Posterior vena cava (tissue), 2 donors: ENCODE data around the gene SLC11A1. TPM values are rescaled to one million over a fixed set of nuclear protein-coding genes. Genes with fewer than 3 reads are reported as not detected.
A peak's percentile ranks its signal among the peaks of the same experiment; 100 is the strongest.

Source experiments
- DNase-seq: peaks from one replicate; pipeline ENCODE4 v3.0.0-alpha.2; 2020; ENCODE audit warnings: low spot score
- intact Hi-C, 2 donors: fragments of 100-400 bp; cut with DNase I; formaldehyde crosslinking; loops; one replicate each; pipeline versions ENCODE4 v1.14.1 to v1.14.2; 2022 to 2023
- total RNA-seq, 2 donors: library from RNA; stranded (reverse); fragmentation: NEBNext Ultra II Directional; extraction: Animal tissue kit (Norgen Biotek cat#: 25700); gene quantifications; one replicate each; pipeline ENCODE4 v1.2.1, GENCODE V29; 2021
- donor health status: DM: yes; HTN: yes; CAD: no.
- donor health status: DM: yes; HTN: yes; CAD: no.

The SLC11A1 gene
- total RNA-seq, 2 donors from 2014 or later: 28.8 to 77.1 TPM

DNA sequence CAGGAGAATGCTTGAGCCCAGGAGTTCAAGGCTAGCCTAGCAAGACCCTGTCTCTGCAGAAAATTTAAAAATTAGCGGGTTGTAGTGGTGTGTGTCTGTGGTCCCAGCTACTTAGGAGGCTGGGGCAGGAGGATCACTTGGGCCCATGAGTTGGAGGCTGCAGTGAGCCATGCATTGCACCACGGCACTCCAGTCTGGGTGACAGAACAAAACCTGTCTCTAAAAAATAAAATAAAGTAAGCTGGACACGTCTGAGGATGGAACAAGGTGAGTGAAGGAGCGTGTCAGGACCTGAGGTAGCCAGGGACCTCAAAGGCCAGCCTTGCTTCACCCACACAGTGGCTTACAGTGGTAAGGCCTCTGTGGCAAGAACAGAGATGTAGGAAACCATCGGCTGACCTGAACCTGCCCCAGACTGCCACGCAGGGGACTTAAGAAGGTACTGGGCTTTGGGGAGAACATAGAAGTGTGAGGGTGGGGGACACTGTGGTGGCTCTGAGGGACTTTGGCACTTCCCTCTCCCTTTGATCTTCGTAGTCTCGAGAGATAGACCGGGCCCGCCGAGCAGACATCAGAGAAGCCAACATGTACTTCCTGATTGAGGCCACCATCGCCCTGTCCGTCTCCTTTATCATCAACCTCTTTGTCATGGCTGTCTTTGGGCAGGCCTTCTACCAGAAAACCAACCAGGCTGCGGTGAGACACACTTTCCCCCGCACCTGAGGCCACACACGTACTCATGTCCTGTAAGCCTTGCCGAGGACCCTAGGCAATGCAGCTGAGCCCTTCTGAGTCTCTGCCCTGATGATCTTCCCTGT is 7.5 kb downstream of the SLC11A1 start:
- DNase-seq: no peak
- intact Hi-C loops: loop anchor here in 1 of 2 donors (10.0 kb wide), 1 partner anchor 95 kb away; the partner anchor contains the start of gene TMBIM1

DNA sequence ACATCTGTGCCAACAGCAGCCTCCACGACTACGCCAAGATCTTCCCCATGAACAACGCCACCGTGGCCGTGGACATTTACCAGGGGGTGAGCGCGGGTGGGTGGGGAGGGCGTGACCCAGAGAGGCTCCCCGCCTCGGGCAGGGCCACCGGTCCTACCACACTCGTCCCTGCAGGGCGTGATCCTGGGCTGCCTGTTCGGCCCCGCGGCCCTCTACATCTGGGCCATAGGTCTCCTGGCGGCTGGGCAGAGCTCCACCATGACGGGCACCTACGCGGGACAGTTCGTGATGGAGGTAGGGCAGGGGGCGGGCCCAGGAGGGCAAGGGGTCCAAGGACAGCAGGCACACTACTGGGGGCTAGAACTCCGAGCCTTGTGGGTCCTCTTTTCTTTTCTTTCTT is 9.1 kb downstream of the SLC11A1 start:
- DNase-seq: no peak
- intact Hi-C loops: loop anchor here in 1 of 2 donors (10.0 kb wide), 1 partner anchor 96 kb away; the partner anchor contains the start of gene TMBIM1

DNA sequence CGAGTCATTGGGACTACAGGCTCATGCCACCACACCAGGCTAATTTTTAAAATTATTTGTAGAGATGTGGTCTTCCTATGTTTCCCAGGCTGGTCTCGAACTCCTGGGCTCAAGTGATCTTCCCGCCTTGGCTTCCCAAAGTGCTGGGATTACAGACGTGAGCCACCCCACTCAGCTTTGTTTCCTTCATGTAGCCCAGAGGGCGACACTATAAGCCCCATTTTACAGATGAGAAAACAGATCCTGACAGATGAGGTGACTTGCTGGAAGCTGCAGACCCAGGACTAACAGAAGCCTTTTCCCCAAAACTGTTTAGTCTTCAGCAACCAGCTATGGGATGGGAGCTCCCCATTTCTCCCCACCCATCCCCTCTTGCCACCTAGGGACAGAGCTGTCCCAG is 10.4 kb downstream of the SLC11A1 start:
- no peak for DNase-seq
- intact Hi-C loops: loop anchor here in 1 of 2 donors (10.0 kb wide), 1 partner anchor 98 kb away; the partner anchor contains the start of gene TMBIM1

DNA sequence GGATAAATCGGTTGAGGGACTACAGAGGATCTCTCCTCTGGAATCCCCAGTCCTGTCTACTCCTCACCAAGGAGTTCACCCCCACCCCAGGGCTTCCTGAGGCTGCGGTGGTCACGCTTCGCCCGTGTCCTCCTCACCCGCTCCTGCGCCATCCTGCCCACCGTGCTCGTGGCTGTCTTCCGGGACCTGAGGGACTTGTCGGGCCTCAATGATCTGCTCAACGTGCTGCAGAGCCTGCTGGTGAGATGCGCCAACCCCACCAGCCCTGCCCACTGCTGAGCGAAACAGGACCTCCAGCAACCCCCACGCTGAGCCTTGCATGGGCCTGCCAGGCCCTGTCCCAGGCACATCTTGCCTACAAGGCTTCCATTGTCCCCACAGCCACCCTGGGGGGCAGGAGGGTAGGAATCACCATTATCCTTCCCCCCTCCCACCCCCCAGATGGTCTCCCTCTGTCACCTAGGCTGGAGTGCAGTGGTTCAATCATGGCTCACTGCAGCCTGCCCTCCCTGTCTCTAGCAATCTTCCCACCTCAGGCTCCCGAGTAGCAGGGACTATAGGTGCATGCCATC is 10.9 kb downstream of the SLC11A1 start:
- intact Hi-C loops: loop anchor here in 1 of 2 donors (10.0 kb wide), 1 partner anchor 98 kb away; the partner anchor contains the start of gene TMBIM1

DNA sequence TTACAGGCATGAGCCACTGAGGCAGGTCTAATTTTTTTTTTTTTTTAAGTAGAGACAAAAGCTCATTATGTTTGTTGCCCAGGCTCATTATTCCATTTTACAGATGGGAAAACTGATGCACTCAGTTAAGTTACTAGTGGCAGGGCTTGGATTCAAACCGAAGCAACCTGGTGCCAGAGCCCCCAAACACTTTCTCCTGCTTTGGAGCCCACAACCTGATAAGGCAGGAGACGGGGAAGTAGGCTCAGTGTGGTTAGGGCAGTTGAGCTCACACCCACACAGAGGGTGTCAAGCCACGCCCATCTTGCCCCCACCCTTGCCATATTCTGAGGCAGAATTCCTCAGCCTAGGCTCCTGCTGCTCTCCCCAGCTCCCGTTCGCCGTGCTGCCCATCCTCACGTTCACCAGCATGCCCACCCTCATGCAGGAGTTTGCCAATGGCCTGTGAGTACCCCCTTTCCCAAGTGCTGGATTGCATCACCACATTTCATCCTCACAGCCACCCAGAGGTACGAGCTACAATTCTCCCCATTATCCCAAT is 11.7 kb downstream of the SLC11A1 start:
- intact Hi-C loops: loop anchor here in 1 of 2 donors (10.0 kb wide), 1 partner anchor 99 kb away; the partner anchor contains the start of gene TMBIM1
- no peak for DNase-seq

More for the DNA sequence above, 10.9 kb downstream of the SLC11A1 start:
- no peak for DNase-seq

DNA sequence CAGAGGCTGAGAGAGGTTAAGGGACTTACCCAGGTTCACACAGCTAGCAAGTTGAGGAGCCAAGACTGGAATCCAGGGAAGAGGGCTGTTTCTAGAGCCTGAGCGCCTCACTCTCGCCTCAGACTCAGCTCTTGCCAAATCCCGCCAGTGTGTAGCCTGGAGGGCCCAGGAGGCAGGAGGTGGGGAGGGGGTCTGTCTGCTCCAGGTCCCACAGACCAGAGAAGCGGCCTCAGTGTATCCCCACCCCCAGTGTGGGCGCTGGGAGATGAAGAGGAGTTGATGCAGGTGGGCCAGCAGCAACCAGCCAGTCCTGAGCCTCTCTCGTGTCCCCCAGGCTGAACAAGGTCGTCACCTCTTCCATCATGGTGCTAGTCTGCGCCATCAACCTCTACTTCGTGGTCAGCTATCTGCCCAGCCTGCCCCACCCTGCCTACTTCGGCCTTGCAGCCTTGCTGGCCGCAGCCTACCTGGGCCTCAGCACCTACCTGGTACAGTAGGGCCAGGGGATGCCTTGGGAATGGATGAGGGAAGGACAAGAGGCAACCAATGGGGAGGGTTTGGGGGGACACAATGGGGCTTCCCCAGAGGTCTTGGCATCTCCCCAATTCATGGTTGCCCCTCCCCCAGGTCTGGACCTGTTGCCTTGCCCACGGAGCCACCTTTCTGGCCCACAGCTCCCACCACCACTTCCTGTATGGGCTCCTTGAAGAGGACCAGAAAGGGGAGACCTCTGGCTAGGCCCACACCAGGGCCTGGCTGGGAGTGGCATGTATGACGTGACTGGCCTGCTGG is 12.4 kb downstream of the SLC11A1 start:
- DNase-seq: no peak

DNA sequence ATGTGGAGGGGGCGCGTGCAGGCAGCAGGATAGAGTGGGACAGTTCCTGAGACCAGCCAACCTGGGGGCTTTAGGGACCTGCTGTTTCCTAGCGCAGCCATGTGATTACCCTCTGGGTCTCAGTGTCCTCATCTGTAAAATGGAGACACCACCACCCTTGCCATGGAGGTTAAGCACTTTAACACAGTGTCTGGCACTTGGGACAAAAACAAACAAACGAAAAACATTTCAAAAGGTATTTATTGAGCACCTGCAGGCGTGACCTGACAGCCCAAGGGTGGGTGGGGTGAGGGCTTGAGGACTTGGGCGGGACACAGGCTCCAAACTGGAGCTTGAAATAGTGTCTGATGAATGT is 13.0 kb downstream of the SLC11A1 start:
- intact Hi-C loops: loop anchor here (5.0 to 10.0 kb wide), 3 partner anchors 100 to 123 kb away; partner anchors contain the start of genes TMBIM1 (in 2 of the 2), AAMP (in 1 of the 2) and PNKD (in 1 of the 2)
- DNase-seq: no peak

More for the DNA sequence above, 12.4 kb downstream of the SLC11A1 start:
- intact Hi-C loops: loop anchor here (5.0 to 10.0 kb wide), 3 partner anchors 100 to 122 kb away; partner anchors contain the start of genes TMBIM1 (in 2 of the 2), AAMP (in 1 of the 2) and PNKD (in 1 of the 2)

DNA sequence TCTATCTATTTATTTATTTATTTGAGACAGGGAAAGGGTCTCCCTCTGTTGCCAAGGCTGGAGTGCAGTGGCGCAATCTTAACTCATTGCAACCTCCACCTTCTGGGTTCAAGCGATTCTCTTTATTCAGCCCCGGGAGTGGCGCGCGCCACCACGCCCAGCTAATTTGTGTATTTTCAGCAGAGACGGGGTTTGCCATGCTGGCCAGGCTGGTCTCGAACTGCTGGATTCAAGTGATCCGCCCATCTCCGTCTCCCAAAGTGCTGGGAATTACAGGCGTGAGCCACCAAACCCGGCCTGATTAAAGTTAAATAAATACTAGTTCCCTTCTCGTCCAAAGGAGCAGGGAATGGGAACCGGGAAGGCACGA is 13.4 kb downstream of the SLC11A1 start:
- intact Hi-C loops: loop anchor here (5.0 to 10.0 kb wide), 3 partner anchors 101 to 123 kb away; partner anchors contain the start of genes TMBIM1 (in 2 of the 2), AAMP (in 1 of the 2) and PNKD (in 1 of the 2)
- DNase-seq: no peak

DNA sequence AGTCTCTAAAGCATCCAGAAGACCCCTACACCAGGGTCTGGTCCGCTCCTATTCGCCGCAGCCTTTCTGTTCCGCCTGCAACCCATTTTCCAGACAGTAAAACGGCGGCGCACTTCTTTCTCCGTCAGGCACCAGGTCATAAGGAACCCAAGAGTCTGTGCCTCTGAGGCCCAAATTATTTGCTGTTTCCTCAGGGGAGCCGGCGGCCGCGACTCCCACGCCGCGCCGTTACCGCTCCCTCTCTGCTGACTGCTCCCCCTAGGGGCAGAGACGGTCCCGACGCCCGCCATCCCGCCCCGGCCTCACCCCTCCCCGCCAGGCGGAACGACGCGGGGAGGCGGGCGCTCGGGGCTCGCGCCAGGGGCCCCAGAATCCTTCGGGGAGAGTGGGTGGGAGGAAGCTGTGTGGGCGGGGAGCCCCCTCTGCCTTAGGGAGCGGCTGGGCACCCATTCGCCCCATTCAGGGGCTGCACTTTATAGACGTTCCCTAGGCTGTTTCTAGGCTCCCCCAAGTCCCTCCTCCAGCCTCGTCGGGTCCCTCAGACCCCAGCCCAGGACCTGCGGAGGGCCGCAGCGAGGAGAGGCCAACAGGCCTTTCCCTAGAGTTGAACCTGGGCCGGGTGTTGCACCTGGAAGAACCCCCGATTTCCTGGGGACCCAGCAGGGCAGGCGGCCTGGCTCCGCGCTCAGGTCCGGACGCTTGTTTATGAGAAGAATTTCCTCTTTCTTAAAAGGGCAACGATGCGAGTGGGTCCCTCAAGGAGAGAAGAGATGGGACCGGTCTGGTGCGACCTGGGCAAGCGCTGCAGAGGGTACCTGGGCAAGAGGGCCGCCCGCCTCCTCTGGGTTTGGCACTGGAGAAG is 14.0 kb downstream of the SLC11A1 start:
- intact Hi-C loops: loop anchor here (5.0 to 10.0 kb wide), 3 partner anchors 101 to 124 kb away; partner anchors contain the start of genes TMBIM1 (in 2 of the 2), AAMP (in 1 of the 2) and PNKD (in 1 of the 2)
- peak; percentile 98 for DNase-seq

DNA sequence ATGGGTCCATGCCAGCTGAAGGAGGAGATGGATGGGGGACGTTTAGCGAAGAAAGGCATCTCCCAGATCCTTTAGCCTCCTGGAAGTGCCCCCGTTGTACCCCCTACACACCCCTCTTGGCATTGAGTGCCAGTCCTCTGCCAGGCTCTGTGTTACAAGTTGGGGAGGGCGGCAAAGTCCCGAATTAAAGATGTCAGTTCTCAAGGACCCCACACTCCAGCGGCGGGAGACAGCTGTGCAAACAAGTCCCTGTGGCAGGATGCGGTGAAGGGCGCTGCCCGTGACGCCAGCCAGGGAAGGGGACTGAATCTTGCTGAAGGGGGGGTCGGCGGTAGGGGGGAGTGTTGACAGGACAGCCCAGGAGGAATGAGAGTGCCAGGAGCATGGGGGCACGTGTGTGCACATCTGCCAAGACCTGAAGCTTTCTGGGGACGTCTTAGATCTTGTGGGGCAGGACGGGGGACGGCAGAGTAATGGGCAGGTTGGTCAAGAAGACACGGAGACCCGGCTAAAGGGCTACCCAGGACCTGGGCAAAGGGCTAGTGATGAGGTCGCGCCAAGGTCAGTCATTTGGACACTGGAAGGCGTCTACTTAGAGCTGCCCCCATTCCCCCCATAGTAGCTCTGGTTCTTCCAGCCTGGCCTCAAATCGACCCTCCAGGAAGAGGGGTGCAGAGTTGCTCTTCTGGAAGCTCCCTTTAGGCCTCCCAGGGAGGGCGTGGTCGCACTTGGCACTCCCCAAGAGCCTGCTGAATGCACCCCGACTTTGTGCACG is 14.8 kb downstream of the SLC11A1 start:
- DNase-seq: peak; percentile 94
- intact Hi-C loops: loop anchor here (5.0 to 10.0 kb wide), 3 partner anchors 102 to 125 kb away; partner anchors contain the start of genes TMBIM1 (in 2 of the 2), AAMP (in 1 of the 2) and PNKD (in 1 of the 2)

DNA sequence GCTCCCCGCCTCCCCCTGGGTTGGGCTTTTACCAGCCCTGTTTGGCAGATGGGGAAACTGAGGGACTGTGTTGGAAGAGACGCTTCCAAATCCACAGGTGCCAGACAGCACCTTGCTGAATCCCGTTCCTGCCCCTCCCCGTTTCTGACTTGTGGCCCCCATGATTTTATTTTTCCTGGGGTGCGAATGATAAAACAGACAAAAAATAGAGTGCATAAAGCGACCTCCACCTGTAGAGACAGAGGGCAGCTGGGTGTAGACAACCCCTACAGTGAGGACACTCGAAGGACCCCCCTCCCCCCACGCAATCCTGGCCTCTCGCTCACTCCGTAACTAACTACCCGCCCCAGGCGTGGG is 15.4 kb downstream of the SLC11A1 start:
- no peak for DNase-seq

DNA sequence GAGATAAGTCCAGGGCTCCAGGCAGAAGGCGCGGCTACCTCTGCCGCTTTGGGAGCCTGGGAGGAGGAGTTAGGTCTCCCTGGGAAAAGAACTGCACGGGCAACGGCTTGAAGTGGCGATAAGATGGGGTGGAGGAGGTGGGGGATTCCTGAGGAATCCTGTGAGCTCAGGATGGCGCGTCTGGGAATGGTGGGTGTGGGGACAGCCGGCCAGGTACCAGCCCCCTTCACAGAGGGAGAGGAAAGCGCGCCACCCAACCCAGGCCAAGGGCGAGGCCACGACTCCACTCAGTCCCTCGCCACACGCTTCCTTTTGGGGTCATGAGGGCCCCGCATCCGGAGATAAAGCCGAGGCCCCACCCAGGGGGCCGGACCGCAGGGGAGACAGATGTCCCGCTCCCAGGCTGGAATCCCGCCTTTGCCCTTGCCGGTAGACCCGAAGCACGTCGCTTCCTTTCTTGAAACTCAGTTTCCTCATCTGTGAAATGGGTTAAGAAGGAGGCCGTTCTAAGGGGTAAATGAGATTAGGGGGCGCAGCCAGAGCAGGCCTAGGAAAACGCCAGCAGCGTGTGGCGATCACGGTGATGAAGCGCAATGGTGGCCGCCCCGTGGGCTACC is 15.9 kb downstream of the SLC11A1 start:
- intact Hi-C loops: loop anchor here (5.0 to 10.0 kb wide), 3 partner anchors 103 to 126 kb away; partner anchors contain the start of genes TMBIM1 (in 2 of the 2), AAMP (in 1 of the 2) and PNKD (in 1 of the 2)

More for the DNA sequence above, 15.4 kb downstream of the SLC11A1 start:
- intact Hi-C loops: loop anchor here (5.0 to 10.0 kb wide), 3 partner anchors 103 to 125 kb away; partner anchors contain the start of genes TMBIM1 (in 2 of the 2), AAMP (in 1 of the 2) and PNKD (in 1 of the 2)

DNA sequence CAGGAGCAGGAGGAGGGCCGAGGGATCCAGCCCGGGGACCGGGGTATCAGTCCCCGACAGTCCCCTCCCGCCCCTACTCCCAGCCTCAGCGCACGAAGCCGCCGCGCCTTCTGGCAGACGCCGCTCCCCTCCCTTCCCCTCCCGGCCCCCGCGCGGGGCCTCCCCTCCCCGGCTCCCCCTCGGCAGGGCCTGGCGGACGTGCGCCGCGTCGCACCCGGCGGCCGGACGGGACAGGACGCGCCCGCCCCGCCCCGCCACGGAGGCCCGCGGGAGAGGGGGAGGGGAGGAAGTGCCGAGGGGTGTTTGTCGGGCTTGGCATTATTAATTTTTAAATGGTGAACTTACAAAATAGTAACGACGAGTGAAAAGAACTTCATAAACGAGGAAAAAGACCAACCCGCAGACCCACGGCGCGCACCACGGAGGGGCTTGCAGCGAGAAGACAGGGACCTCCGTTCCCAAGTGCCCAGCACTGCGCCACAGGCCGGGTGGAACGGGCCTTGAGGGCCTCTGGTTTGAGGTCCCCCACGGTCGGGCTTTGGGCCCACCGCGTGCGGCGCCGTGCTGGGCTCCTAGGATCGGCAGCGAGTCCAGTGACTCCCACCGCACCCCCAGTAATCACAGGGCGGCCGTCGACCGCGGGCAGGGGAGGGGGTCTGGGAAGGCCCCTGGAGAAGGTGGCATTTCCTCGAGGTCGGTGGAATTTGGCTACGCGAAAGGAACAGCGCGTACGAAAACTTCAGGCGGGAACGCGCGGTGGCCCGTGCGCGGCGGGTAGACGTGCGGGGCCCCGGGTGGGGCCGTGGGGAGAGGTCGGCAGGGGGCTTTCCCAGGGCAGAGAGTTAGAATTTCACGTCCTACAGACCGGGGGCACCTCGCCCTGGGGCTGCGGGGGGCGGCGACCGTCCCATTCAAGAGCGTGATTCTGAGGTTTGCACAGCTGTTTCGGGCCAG is 16.6 kb downstream of the SLC11A1 start:
- intact Hi-C loops: loop anchor here (5.0 to 10.0 kb wide), 3 partner anchors 104 to 126 kb away; partner anchors contain the start of genes TMBIM1 (in 2 of the 2), AAMP (in 1 of the 2) and PNKD (in 1 of the 2)
- DNase-seq: peak; percentile 97

More for the DNA sequence above, 15.9 kb downstream of the SLC11A1 start:
- DNase-seq: peak; percentile 95

DNA sequence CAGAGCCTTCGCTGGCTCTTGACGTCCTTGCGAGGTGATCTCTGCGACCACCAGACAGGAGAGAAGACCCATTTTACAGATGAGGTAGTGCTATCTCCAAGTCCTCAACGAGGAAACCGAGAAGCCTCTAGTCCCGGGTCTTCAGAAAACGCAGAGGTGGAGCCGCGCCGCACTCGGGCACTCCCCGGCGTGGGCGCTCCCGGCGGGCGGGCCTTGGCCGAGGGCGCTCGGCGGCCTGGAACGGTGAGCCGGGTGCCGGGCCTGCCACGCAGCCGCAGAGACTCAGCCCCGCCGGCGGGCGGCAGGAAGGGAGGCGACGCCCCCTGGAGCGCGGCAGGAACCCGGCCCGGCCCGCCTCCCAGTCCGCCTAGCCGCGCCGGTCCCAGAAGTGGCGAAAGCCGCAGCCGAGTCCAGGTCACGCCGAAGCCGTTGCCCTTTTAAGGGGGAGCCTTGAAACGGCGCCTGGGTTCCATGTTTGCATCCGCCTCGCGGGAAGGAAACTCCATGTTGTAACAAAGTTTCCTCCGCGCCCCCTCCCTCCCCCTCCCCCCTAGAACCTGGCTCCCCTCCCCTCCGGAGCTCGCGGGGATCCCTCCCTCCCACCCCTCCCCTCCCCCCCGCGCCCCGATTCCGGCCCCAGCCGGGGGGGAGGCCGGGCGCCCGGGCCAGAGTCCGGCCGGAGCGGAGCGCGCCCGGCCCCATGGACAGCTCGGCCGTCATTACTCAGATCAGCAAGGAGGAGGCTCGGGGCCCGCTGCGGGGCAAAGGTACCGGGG is 17.5 kb downstream of the SLC11A1 start, which contains the start of gene CTDSP1:
TSS of gene CTDSP1 (plus strand) at position 478 of the 776 bp plus-strand sequence. CDS start at position 701, 223 bp downstream.
- intact Hi-C loops: loop anchor here (5.0 to 10.0 kb wide), 4 partner anchors 65 to 127 kb away; partner anchors contain the start of genes TMBIM1 (in 2 of the 2), AAMP (in 1 of the 2) and PNKD (in 1 of the 2)
- peak; percentile 99 for DNase-seq
